Duodenal mucosa (tissue), 2 donors: ENCODE measurements around the gene PBX1.

ENCODE experiments used
- H3K27ac ChIP-seq: one replicate; pipeline ENCODE4 v1.7.0; 2013; ENCODE audit warnings: low read depth, low read length
- H3K27me3 ChIP-seq, 2 donors: one replicate each; pipeline ENCODE4 v1.7.0; 2013; ENCODE audit warnings: low read length in 2 of 2, control low read depth in 1 of 2; ENCODE audit not compliant: insufficient read depth in 2 of 2, control insufficient read depth in 1 of 2
- H3K36me3 ChIP-seq, 2 donors: one replicate each; pipeline ENCODE4 v1.7.0; 2013; ENCODE audit warnings: low read length in 2 of 2, control low read depth in 1 of 2; ENCODE audit not compliant: insufficient read depth in 2 of 2, control insufficient read depth in 1 of 2
- H3K4me1 ChIP-seq, 2 donors: one replicate each; pipeline ENCODE4 v1.7.0; 2013; ENCODE audit warnings: low read length in 2 of 2, control low read depth in 1 of 2; ENCODE audit not compliant: insufficient read depth in 2 of 2, control insufficient read depth in 1 of 2
- H3K4me3 ChIP-seq, 2 donors: one replicate each; pipeline ENCODE4 v1.7.0; 2013; ENCODE audit warnings: low read length in 2 of 2, low read depth in 1 of 2
- H3K9ac ChIP-seq, 2 donors: one replicate each; pipeline ENCODE4 v1.7.0; 2013; ENCODE audit warnings: low read length in 2 of 2, low read depth in 1 of 2
- H3K9me3 ChIP-seq, 2 donors: one replicate each; pipeline ENCODE4 v1.7.0; 2013; ENCODE audit warnings: low read length in 2 of 2, control low read depth in 1 of 2; ENCODE audit not compliant: control insufficient read depth in 1 of 2

Gene PBX1

GRCh38 chr1:164709541-164710278 is 150.7 kb downstream of the PBX1 start:
- no peak overlapping the region for H3K4me3 ChIP-seq
- H3K4me1 ChIP-seq = peaks cover 47 to 55% of the 10 kb centered on the region in 2 donors
- no peaks in the 10 kb centered on the region for H3K27me3 ChIP-seq
- H3K27ac ChIP-seq = no peak overlapping the region
- H3K9ac ChIP-seq = no peak overlapping the region
- no peaks in the 10 kb centered on the region for H3K9me3 ChIP-seq
- H3K36me3 ChIP-seq = no peaks in the 10 kb centered on the region

- H3K27ac ChIP-seq = no peak overlapping the region
- peaks cover 35 to 37% of the 10 kb centered on the region in 2 donors for H3K4me1 ChIP-seq
- no peaks in the 10 kb centered on the region for H3K36me3 ChIP-seq
- peak overlapping the region in 1 of 2 donors; percentile 6 for H3K4me3 ChIP-seq
- no peaks in the 10 kb centered on the region for H3K9me3 ChIP-seq
- H3K9ac ChIP-seq = no peak overlapping the region
- H3K27me3 ChIP-seq = no peaks in the 10 kb centered on the region
Observed at GRCh38 chr1:164712131-164713036, 153.4 kb downstream of the PBX1 start.

GRCh38 chr1:164713456-164714207 is 154.6 kb downstream of the PBX1 start:
- peaks cover 28 to 30% of the 10 kb centered on the region in 2 donors for H3K4me1 ChIP-seq

GRCh38 chr1:164716992-164717703 is 158.2 kb downstream of the PBX1 start:
- no peak overlapping the region for H3K9ac ChIP-seq
- no peaks in the 10 kb centered on the region for H3K36me3 ChIP-seq
- no peak overlapping the region for H3K4me3 ChIP-seq
- H3K27me3 ChIP-seq = no peaks in the 10 kb centered on the region
- peaks cover 18 to 24% of the 10 kb centered on the region in 2 donors for H3K4me1 ChIP-seq
- no peaks in the 10 kb centered on the region for H3K9me3 ChIP-seq
- no peak overlapping the region for H3K27ac ChIP-seq

More at GRCh38 chr1:164713456-164714207, 154.6 kb downstream of the PBX1 start:
- H3K4me3 ChIP-seq = no peak overlapping the region
- no peak overlapping the region for H3K27ac ChIP-seq
- H3K36me3 ChIP-seq = no peaks in the 10 kb centered on the region
- H3K9me3 ChIP-seq = no peaks in the 10 kb centered on the region
- no peaks in the 10 kb centered on the region for H3K27me3 ChIP-seq
- no peak overlapping the region for H3K9ac ChIP-seq

- Histone ChIP-seq H3K9me3 (no peaks in the 10 kb centered on the region), H3K27me3 (no peaks in the 10 kb centered on the region), H3K9ac (no peak overlapping the region), H3K4me3 (no peak overlapping the region), H3K4me1 (peaks cover 4 to 7% of the 10 kb centered on the region in 2 donors), H3K36me3 (no peaks in the 10 kb centered on the region), H3K27ac (no peak overlapping the region)
Observed at GRCh38 chr1:164718821-164719220, 159.8 kb downstream of the PBX1 start.

- Histone ChIP-seq H3K4me3 (no peak overlapping the region), H3K9me3 (no peaks in the 10 kb centered on the region), H3K27ac (no peak overlapping the region), H3K4me1 (peaks cover 4 to 7% of the 10 kb centered on the region in 2 donors), H3K36me3 (no peaks in the 10 kb centered on the region), H3K9ac (no peak overlapping the region), H3K27me3 (no peaks in the 10 kb centered on the region)
Observed at GRCh38 chr1:164719676-164720439, 160.9 kb downstream of the PBX1 start.

- Histone ChIP-seq H3K36me3 (no peaks in the 10 kb centered on the region), H3K4me1 (peaks cover 4 to 14% of the 10 kb centered on the region in 2 donors), H3K27ac (no peak overlapping the region), H3K4me3 (no peak overlapping the region), H3K27me3 (no peaks in the 10 kb centered on the region), H3K9ac (no peak overlapping the region), H3K9me3 (no peaks in the 10 kb centered on the region)
Observed at GRCh38 chr1:164720440-164721227, 161.7 kb downstream of the PBX1 start.

GRCh38 chr1:164721228-164721496 is 162.2 kb downstream of the PBX1 start:
- H3K27ac ChIP-seq = no peak overlapping the region
- no peaks in the 10 kb centered on the region for H3K36me3 ChIP-seq
- no peak overlapping the region for H3K4me3 ChIP-seq
- H3K9ac ChIP-seq = no peak overlapping the region
- no peaks in the 10 kb centered on the region for H3K27me3 ChIP-seq
- no peaks in the 10 kb centered on the region for H3K9me3 ChIP-seq
- peaks cover 4 to 16% of the 10 kb centered on the region in 2 donors for H3K4me1 ChIP-seq
